Measurements from ENCODE around the gene LZTFL1.
A peak's percentile ranks its signal among the peaks of the same experiment; 100 is the strongest.

Gene LZTFL1

DNA sequence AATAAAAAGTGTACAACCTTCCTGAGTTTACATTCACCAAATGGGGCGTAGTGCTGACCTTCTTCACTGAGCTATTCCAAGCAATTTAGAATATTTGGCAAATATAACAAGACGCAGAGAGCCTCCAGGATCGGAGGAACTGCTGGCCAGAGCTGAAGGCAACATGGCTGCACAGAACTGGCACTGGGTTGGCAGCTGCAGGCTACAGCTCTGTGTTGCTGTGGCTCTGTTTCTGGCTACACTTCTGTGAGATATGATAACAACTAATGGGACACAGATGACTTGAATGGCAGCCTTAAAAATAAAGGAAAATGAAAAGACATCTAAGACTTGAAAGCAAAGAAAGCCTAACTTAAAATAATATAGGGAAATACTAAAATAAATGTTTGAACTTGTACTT is 34.8 kb downstream of the LZTFL1 start:
- DNase-seq: peak; percentile 23

DNA sequence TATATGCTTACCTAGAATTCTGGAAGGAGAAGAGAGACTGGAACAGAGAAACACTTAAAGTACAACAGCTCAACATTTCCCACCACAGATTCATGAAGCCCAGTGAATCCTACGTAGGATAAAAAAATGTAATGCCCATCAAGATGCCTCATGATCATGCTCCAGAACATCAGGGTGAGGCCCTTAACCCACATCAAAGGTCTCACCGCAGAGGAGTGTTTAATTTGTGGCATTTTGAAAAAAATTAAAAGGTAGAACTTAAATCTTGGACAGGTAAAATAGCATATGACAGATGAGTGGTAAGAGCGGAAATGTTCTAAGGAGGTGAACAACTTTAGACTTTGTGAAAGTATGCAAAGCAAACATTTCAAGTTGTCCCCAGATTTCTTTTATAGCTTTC is 35.8 kb downstream of the LZTFL1 start:
- DNase-seq: no peak

DNA sequence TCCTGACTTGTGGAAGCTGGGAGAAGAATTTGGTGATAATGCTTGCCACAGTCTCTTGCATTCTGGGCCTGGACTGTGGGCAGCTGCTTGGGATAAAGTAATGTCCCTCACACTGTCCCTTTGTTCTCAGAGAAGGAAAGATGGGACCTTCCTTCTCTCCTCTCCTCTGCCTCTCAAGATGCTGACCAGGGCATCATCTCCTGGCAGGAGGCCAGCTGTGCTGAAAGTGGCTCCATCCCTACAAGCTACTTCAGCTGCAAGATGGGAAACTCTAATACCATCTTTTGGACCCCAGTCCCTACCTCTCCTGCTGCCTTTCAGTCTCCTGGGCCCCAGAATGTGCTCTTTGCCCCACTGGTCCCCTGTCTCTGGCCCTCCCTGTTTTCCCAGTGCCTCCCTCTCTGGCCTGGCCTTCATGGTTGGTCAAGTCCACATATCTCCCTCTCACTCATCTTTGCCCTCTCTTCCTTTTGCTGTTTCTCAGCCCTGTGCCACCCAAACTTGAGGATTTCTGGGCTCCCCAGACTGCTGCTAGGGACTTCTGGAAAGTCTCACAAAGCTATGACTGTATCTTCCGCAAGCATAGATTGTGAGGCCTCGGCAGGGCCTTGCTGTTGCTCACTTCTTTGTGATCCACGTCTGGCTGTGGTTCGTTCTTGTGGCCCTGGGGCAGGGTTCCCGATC is 38.5 kb downstream of the LZTFL1 start:
- no peak for DNase-seq

DNA sequence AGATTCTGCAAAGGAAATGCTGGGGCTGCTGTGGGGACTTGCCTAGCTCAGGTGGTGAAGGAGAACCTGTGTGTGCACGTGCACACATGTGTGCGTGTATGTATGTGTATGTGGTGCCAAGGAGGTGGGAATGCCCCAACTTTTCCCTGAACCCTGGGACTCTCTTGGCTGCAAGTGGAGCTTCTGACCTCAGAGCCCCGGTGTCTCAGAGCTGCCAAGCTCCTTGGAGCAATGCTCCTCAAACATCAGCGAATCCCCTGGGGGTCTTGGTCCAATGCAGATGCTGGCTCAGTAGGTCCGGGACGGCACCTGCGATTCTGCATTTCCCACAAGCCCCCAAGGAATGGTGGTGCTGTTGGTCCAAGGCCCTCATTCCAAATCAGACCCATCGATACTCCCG is 39.8 kb downstream of the LZTFL1 start:
- DNase-seq: no peak

GRCh38 chr3:45800611-45801010 is 41.3 kb downstream of the LZTFL1 start:
- no peak for DNase-seq

DNA sequence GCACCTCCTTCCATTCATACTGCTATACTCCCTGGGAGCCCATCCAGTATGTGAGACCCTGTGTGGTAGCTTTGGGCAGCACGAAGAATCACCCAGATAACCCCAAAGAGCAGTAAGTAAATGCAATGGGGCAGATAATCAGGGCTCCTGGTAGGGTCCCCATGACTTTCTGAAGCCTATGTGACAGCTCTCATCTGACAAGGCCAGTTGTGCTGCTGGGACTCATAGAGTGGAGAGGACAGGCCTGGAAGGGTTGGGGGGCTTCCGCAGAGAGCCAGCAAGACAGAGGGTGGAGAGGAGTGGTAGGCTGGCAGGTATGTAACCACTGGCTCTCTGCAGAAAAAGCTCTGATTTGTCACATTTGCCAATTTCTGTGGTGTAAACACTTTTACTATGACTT is 42.3 kb downstream of the LZTFL1 start:
- no peak for DNase-seq

DNA sequence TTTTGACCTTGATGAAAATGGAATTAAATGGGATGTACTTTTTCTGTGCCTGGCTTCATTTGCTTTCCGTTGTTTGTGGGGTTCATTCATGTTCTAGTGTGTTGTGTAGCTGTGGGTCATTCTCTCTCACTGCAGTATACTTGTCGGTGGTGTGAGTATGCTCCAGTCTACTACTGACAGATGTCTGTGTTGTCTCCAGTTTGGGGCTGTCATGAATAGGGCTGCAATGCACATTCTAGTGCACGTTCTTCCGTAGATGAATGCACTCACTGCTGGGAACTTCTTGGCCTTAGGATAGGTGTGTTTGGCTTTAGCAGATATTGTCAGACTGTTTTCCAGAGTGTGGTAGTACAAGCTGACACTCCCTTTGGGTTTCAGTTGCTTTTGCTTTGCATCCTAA is 43.9 kb downstream of the LZTFL1 start:
- DNase-seq: no peak

DNA sequence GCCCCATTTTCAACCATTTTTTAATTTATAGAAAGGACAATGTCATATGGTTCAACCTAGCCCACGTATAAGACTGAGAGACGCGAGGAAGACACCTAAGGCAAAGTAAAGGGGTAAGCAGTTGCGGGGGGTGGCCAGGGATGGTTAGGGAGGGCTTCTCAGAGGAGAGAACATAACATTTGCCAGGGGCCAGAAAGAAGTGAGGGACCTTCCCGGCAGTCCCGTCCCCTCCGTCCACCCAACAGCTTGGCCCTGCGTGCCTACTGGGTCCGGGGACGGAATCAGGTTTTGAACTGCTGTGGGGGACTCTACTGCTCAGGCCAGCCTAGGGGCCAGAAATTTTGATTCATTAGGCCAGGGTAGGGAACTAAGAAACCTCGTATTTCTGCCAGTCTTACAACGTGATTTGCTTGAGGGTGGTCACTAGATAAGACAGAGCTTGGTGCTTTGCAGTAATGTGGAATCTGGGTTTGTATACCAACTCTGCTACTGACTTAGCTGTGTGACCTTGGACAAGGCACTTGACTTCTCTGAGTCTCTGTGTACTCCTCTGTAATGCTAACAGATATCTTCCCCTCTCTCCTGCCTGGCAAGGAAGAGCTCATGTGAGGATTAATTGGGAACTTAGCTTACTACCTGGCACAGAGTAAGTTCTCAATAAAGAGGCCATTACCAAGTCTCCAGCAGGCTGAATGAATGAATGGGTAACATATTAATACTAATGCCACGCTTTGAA is 44.8 kb downstream of the LZTFL1 start:
- no peak for DNase-seq

DNA sequence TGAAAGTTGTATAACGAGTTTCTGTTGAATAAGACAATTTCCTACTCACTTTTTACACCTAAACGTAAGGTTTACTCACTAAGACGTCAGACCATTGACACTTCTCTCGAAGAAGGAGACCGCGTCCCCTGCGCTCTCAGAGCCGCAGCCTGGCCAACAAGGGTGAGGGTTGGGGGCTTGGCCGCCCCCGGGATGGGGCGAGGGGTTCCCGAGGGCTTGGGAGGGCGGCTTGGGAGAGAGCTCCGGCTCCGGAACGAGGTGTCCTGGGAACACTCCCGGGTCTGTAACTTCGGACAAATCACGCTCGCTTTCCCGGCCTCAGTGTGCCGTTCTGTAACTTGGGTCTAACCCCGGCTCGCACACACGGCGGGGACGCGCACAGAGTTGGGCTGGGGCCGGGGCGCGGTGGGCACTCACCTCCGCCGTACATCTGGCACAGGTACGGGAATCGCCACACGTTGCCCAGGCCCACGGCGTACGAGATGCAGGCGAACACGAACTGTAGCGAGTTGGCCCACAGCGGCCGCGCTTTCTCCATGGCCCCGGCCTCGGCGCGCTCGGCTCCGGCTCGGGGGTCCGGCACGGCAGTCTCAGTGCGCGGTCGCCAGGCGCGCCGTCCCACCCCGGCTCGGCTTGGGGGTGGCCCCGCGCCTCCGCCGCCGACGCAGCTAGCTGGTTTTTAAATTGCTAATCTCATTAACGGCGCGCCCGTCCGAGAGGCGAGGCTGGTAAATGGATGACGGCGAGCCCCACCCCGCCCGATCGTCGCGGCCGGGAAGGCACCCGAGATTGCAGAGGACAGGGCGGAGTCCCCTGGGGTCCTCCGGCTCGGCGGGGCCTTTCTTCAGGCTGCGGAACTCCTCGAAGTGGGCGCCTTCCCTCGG is 45.8 kb downstream of the LZTFL1 start, which contains the start of gene SLC6A20:
Gene SLC6A20 (minus strand): TSS at position 655 of the 884 bp plus-strand sequence. CDS start 117 bp downstream, at position 538.
- DNase-seq: peak; percentile 24

- DNase-seq: no peak
These were observed 46.4 kb downstream of the LZTFL1 start for GRCh38 chr3:45795509-45795881.

- DNase-seq: no peak
These were observed 47.3 kb downstream of the LZTFL1 start for GRCh38 chr3:45794660-45795059.

DNA sequence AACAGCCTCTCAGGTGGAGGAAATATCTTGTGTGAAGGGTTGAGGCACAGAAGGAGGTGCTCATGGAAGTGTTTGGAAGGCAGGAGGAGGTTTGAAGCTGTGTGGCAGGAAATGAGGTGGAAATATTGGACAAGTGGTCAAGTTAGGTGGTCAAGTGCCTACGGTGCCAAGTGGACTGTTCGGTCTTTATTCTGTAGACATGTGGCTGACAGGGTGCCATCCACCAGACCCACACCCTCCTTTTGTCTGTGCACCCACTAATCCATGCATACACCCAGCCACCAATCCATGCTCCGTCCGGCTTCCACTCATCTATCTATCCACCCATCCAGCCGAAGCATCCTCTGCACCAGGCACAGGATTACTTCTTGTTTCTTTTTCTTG is 47.8 kb downstream of the LZTFL1 start:
- no peak for DNase-seq

DNA sequence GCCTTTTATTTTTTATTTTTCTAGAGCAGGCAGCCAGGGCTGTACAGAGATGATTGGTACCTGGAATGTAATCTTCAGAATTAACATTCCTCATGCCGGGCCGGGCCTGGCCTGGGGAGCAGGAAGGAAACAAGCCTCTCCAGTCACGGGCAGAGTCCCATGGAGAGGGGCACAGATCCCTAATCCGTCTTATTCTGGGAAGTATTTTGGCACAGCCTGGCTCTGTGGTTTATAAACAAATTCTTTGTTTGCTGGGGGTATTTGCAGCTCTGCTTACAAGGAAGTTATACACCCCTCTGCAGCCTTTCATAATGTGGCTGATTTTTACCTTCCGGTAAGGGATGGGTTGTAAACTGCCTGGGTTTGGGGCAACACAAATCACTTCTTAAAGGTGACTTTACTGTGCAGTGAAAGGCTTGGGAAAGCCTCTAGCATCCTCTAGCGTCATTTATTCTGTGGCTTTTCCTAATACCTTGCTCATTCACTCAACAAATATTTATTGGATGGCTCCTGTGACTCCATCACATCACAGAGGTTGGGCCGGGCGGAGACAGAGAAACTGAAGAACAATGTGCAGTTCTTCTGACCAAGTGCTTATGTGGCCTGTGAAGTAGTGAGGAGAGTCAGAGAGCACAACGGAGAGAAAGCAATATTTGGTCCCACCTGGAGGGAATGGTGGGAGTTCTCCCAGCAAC is 48.3 kb downstream of the LZTFL1 start:
- no peak for DNase-seq

DNA sequence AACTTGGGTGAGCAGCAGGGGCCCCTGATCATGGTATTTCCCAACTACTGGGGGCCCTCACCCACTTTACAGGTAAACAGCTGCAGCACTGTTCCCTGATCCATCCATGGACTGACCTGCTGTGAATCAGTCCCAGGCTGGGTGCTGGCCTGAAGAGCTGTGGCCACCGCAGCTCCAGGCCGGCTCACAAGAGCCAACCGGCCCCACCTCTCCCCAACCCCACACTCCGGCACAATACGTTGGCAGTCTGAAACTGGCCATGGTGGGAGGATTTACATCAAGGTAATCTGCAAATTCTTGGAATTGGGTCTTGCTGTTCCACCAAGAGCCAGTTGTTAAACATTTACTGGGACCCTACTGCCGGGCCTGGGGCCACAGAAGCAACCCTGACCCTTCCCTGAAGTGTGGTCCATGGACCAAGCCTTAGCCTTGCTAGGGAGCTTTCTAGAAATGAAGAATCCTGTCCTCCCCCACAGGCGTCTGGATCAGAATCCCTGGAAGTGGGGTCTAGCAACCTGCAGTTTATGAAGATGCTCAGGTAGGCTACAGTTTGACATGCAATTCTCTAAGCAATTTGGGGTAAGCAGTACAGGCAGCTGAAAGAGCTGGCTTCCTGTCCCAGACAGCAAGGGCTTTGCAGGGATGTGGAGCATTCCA is 49.3 kb downstream of the LZTFL1 start:
- no peak for DNase-seq

GRCh38 chr3:45792036-45792435 is 49.9 kb downstream of the LZTFL1 start:
- no peak for DNase-seq

GRCh38 chr3:45790596-45790995 is 51.3 kb downstream of the LZTFL1 start:
- DNase-seq: peak; percentile 3

DNA sequence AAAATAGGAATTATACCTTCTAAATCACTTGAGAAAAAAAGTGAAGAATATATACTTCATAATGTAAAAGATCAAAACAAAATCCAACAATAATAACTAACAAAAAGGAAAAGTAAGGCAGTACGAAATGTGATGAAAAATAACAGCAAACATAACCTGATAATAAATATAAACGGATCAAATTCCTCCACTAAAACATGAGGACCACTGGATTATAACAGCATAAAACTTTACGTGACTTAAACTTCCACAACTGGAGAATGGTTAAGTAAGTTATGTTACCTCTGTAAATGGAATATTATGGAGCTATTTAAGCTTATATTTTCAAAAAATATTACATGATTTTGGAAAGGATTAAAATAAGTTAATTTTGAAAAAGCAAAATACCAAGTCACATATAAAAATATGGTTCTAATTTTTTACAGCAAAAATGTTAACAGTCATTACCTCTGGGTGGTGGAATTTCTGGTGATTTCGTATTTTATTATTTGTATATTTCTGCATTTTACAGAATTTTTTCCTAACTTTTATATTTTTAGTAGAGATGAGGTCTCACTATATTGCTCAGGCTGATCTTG is 52.6 kb downstream of the LZTFL1 start:
- DNase-seq: no peak

DNA sequence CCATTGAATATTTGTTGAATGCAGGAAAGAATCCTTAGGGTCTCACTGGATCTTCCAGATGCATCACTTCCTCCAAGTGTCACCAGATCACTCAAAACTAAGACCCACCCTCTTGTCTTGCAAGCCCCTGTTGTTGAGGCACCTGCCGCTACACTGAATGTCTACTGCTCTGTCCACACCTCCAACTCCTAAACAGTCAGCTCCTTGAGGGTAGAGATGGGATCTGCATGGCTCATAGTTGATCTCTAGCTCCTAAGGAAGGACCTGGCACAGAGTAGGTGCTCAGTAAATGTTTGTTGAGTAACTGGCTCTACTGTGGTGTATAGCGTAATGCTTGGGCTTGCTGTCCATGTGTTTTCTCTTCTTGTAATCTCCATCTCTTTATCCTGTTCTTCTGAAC is 54.4 kb downstream of the LZTFL1 start:
- DNase-seq: no peak

DNA sequence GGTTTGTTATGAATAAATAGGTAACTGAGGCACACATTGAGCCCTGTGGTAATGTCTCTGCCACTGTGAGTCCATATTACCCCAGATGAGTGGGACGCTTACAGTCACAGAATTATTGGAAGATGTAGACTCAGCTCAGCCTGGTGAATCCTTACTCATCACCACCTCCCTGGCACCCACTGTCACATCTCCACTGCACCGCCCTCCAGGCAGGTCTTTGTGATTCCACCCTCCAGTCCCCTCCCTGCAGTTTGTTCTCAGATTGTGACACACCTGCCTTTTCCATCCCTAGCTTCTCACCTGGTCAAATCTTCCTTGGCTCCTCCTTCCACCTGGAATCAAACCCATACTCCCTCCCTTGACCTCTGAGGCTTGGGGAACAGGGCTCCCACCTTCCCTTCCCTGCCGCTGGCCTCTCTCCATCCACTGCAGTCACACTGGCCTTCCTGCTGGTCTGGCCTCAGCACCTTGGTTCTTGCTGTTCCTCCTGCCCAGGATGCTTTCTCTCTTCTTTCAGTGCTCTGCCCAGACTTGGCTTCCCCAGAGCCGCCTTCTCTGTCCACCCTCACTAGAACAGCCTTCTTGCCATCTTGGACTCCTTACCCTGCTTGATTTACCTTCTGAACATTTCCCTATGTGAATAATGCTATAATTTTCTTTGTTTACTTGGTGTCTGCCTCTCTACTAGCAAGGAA is 55.0 kb downstream of the LZTFL1 start:
- peak; percentile 63 for DNase-seq

DNA sequence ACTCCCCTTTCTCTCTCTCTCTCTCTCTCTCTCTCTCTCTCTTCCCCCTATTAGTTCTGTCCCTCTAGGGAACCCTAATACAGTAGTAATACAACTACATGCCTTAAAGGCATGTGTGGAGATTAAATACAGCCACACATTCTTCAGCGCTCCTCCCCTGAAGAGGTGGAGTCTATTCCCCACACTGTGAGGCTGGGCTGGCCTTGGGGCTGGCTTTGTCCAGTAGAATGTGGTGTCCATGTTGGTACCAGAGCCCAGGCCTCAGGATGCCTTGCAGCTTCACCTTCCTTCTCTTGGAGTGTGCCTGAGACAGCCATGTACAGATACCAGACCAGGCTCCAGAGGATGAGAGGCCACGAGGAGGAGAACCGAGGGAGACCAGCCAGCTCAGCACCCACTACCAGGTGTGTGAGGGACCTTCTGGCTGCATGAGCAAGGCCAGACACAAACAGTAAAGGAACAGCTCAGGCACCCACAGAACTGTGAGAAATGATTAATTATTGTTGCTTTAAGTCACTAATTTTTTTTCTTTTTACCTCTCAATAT is 56.2 kb downstream of the LZTFL1 start:
- no peak for DNase-seq

DNA sequence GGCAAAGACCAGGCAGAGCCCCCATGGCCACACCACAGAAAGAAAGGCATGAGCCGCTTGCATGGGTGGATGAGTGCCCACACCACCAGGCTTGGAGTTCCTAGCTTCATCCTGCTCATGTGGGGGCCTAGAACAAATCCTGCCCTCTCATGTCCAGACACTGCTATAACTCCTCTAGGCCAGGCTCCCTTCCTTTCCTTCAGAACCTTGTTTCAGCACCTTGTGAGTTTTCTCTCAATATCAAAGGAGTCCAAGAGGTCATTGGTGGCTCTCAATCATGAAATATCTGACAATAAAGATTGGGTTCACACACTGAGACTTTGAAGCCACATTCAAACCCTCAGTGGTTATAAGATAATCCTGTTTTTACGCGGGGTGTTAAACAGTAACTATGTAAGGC is 58.3 kb downstream of the LZTFL1 start:
- DNase-seq: no peak

All from NCI-H146 (cell line).